PFSK-1 (cell line): Measurements from ENCODE around the gene ERC1.

Experiments
- FOXP2 ChIP-seq: optimal IDR thresholded peaks from 2 replicates; pipeline ENCODE3; 2011; ENCODE audit warnings: borderline replicate concordance, control low read depth, inconsistent platforms; ENCODE audit not compliant: insufficient read depth; ENCODE audit errors: extremely low read length, extremely low read depth
- POLR2AphosphoS5 ChIP-seq: IDR thresholded peaks from 2 replicates; pipeline ENCODE4 v1.6.1; 2012; ENCODE audit warnings: low read depth, mild to moderate bottlenecking, control low read depth, low read length, moderate library complexity
- TAF1 ChIP-seq: IDR thresholded peaks from 2 replicates; pipeline ENCODE4 v1.6.1; 2012; ENCODE audit warnings: low read length, control low read depth, borderline replicate concordance; ENCODE audit not compliant: insufficient read depth

DNA sequence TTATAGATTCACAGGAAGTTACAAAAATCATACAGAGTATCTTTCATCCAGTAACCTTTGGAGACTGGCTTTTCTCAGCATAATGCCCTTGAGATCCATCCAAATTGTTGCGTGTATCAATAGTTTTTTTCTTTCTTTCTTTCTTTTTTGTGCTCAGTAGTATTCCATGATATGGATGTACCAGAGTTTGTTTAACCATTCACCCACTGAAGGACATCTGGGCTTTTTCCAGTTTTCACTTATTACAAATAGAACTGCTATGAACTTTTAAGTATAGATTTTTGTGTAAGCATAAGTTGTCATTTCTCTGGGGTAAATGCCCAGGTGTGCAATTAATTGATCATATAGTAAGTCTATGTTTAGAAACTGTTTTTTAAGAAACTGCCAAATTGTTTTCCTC lies 524.0 kb downstream of the ERC1 start:
- TF ChIP-seq TAF1 (no peak), POLR2AphosphoS5 (no peak), FOXP2 (no peak)
